AG08395 (cell line): ENCODE results near the gene DDA1.

ENCODE experiments used
- DNase-seq: peaks from one replicate; pipeline ENCODE4 v3.0.0; 2012; ENCODE audit warnings: mixed read lengths, low spot score

The DDA1 gene

GRCh38 chr19:17312189-17313113 lies 3.1 kb downstream of the DDA1 start:
- no peak for DNase-seq

- no peak for DNase-seq
These were observed 4.7 kb downstream of the DDA1 start for GRCh38 chr19:17314007-17314593.

GRCh38 chr19:17318966-17319365 lies 9.6 kb downstream of the DDA1 start:
- no peak for DNase-seq

GRCh38 chr19:17319473-17320238 lies 10.3 kb downstream of the DDA1 start:
- no peak for DNase-seq

- DNase-seq: no peak
These were observed 11.1 kb downstream of the DDA1 start for GRCh38 chr19:17320435-17320834.

- DNase-seq: no peak
These were observed 12.5 kb downstream of the DDA1 start for GRCh38 chr19:17321655-17322489.

- DNase-seq: no peak
These were observed 13.5 kb downstream of the DDA1 start for GRCh38 chr19:17322854-17323253.

- DNase-seq: no peak
These were observed 14.1 kb downstream of the DDA1 start for GRCh38 chr19:17323300-17323963.

GRCh38 chr19:17323964-17324332 lies 14.6 kb downstream of the DDA1 start:
- DNase-seq: no peak

GRCh38 chr19:17324357-17325114 lies 15.2 kb downstream of the DDA1 start:
- DNase-seq: no peak

DNA sequence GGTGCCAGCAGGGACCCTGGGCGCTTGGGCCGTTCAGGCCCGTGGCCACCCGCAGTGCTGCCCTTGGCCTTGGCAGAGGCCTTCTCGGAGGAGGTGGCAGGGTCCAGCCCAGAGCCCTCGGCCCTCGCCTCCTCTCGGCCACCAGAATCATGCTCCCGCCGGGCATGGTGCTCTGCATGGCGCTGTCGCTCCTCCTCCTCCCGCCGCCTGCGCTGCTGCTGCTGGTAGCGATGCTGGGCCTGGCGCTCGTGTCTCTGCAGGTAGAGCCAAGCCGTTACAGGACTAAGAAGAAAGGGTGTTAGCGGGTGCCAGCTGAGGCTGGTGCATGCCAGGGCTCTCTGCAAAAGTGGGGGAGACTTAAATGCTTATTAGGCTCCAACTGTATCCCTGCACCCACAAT lies 15.8 kb downstream of the DDA1 start:
- DNase-seq: no peak

- no peak for DNase-seq
These were observed 16.7 kb downstream of the DDA1 start for GRCh38 chr19:17325881-17326594.

- DNase-seq: no peak
These were observed 17.2 kb downstream of the DDA1 start for GRCh38 chr19:17326595-17326966.

DNA sequence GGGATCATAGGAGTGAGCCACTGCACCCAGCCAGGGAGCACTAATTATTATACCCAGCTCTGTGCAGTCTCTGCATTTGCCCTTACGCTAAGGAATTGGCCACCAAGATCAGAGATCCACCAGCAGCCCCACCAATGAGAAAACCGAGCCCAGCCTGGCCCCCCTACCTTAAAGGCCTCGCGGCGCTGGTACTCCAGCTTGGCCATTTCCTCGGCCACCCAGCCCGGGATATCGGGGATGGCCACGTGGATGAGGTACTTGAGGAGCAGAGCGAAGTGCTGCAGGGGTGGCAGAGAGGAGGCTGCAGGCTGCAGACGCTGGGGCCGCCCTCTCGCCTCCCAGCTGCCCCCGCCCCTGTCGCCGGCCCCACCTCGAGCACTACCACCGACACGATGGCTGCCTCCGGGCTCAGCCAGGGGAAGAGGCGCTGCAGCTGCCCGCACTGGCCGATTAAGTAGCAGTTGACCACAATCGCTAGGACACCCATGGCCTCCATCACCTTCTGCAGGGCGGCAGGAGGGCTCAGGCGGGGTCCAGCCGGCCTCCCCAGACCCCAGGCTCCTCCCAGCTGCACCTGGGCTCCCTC lies 17.8 kb downstream of the DDA1 start:
- DNase-seq: no peak

GRCh38 chr19:17327654-17328516 lies 18.5 kb downstream of the DDA1 start:
- no peak for DNase-seq

GRCh38 chr19:17328517-17329365 lies 19.4 kb downstream of the DDA1 start:
- DNase-seq: no peak

DNA sequence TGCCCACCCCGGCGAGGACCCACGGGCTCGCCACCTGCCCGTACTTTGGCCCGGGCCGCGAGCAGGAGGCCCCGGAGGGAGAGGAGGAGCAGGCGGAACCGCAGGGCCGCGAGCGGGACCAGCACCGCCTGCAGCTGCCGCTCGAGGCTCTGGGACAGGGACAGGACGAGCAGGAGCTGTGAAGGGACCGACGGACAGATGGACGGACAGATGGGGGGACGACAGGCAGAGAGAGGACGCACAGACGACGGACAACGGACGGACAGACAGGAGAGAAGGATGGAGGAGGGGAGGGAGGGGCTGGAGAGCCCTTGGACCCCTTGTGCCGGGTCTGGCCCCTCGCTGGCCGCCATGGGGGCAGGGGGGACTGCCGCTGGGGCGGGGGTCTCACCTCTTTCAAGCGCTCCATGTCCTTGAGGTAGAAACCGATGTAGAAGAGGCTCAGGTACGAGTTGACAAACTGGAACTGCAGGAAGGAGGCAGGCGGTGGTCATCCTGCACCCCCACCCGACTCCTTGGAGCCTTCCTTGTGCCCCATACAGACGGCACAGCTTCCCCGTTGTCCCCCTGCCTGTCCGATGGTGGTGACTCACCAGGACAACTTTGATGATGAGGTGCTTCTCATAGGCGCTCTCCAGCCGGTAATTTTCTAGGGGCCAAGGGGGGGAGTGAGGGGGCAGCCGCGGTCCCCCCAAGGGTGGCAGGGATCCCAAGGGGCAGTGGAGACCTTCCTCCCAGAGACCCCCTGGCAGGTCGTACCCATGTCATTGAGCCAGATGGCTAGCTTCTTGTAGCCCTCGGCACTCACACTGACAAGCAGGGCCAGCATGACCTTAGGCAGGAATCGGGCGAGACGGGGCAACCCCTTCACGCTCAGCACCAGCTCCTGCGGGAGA lies 20.3 kb downstream of the DDA1 start:
- no peak for DNase-seq
